NCI-H82 (cell line): ENCODE results near the gene DNAJC12.
"Not testable (repeated sequence)": the region's sequence is repeated elsewhere in the genome, so short reads cannot be mapped to it uniquely, and the experiment has no call there.

ENCODE experiments used
- DNase-seq: peaks from one replicate; lab custom pipeline; 2025; lab: John Stamatoyannopoulos, UW

DNAJC12 gene

DNA sequence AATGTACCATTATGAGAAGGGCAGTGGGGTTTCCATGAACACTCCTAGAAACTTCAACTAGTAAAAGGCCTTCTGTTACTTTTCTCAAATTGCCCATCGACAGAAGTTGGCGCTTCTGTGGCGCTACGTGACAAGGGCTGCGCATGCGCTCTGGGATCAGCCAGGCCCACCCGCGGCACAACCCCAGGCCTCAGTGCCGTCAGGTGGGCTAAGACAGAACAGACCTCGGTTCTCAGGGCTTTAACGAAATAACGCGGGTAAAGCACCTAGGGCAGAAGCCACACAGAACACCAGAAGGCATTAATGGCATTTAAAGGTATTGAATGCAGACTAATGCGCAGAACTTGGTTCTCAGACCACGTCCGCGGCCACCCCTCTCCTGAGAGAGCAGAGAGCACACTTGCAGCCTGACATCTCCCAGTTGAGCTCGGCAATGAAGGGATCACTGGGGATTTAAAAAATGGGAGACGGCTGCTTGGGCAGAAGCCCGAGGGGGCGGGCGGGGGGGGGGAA, 74.4 kb downstream of the DNAJC12 start:
- peak; percentile 81 for DNase-seq

DNA sequence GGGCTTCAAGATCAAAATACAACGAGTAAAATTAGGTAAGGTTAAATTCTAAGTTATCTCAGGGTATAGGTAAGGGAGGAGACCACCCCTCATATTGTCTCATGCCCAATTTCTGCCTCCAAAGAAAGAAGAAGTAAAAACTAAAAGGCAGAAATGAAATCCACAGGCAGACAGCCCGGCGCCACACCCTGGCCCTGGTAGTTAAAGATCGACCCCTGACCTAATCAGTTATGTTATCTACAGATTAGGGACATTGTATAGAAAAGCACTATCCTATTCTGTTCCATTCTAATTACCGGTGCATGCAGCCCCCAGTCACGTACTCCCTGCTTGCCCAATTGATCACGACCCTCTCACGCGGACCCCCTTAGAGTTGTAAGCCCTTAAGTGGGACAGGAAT, 75.4 kb downstream of the DNAJC12 start:
- DNase-seq, result not testable (repeated sequence)

DNA sequence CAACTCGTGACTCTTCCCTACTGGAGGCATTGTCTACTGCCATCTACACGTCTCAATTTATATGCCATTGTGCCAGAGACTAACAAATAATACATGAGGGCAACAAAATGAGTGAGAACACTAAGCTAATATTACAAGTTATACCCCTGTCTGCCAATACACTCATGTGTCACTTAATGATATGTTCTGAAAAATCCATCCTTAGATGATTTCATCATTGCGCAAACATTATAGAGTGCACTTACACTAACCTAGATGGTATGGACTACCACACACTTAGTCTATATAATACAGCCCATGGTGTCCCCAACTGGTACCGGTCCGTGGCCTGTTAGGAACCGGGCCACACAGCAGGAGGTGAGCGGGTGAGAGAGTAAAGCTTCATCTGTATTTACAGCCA, 77.7 kb downstream of the DNAJC12 start:
- no peak for DNase-seq
